Spleen (tissue), 7 donors: ENCODE data around the gene NEAT1.

ENCODE experiments used
- POLR2A ChIP-seq, 3 donors: fragments of 450-650 bp; IDR thresholded peaks; one replicate each; pipeline ENCODE4 v1.5.1; 2017; ENCODE audit warnings: antibody characterized with exemption in 3 of 3, mild to moderate bottlenecking in 1 of 3
- POLR2AphosphoS5 ChIP-seq, 3 donors: sonication (generic); formaldehyde crosslinking; IDR thresholded peaks; one replicate each; pipeline ENCODE4 v1.5.1; 2017; ENCODE audit warnings: antibody characterized with exemption in 3 of 3
- TF ChIP-seq, protein P1 (sequence below), 11 experiments: fragments of 200-600 bp in 7 of 11; fragments of 450-650 bp in 4 of 11; sonication (generic) in 4 of 11; IDR thresholded peaks in 8 of 11; conservative IDR thresholded peaks in 3 of 11; 1 replicate in 7 of 11; 2 replicates in 4 of 11; pipeline versions ENCODE4 v1.4.0 to v1.8.0; 2016 to 2021; ENCODE audit warnings: antibody characterized with exemption in 11 of 11, inconsistent platforms in 4 of 11, mild to moderate bottlenecking in 1 of 11
- donor health status: DM: no; HTN: no; CAD: no; lungs with moderate emphysema.
- donor health status: DM: no; HTN: no; CAD: no.
- donor health status: DM: no; HTN: no; CAD: no.

DNA sequence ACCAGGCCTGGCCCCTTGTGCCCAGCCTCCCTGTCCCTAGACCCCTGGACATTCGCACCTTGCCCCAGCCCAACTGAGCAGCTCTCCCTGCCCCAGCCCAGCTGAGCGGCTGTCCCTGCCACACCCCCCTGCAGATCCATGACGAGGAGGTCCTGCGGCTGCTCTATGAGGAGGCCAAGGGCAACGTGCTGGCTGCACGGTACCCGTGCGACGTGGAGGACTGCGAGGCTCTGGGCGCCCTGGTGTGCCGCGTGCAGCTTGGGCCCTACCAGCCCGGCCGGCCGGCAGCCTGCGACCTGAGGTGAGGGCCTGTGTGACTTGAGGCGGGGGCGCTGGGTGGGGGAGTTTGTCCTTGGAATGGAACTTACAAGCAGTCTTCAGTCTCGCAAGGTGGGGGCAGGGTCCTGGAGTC is 28.5 kb upstream of the NEAT1 start:
- TF ChIP-seq POLR2A (IDR thresholded peaks at IDR 0.05) = no peak
- TF ChIP-seq, protein P1, sequence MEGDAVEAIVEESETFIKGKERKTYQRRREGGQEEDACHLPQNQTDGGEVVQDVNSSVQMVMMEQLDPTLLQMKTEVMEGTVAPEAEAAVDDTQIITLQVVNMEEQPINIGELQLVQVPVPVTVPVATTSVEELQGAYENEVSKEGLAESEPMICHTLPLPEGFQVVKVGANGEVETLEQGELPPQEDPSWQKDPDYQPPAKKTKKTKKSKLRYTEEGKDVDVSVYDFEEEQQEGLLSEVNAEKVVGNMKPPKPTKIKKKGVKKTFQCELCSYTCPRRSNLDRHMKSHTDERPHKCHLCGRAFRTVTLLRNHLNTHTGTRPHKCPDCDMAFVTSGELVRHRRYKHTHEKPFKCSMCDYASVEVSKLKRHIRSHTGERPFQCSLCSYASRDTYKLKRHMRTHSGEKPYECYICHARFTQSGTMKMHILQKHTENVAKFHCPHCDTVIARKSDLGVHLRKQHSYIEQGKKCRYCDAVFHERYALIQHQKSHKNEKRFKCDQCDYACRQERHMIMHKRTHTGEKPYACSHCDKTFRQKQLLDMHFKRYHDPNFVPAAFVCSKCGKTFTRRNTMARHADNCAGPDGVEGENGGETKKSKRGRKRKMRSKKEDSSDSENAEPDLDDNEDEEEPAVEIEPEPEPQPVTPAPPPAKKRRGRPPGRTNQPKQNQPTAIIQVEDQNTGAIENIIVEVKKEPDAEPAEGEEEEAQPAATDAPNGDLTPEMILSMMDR (IDR thresholded peaks at IDR 0.05 in 8 of 11, conservative IDR thresholded peaks at IDR 0.05 in 3 of 11) = no peak
- TF ChIP-seq POLR2AphosphoS5 (IDR thresholded peaks at IDR 0.05) = peak in 1 of 3 donors; percentile 43
